ENCODE measurements around the gene TMEM179. TPM values are rescaled to one million over a fixed set of nuclear protein-coding genes. Genes with fewer than 3 reads are reported as not detected.

TMEM179 gene
- total RNA-seq, 6 donors from 2014 or later = not detected

GRCh38 chr14:104578321-104578720 is 26.3 kb downstream of the TMEM179 start:
- Histone ChIP-seq H3K27me3 (peaks cover 0 to 4% (median 0%) of the 10 kb centered on the region in 4 donors), H3K4me1 (peaks cover 0 to 15% (median 3%) of the 10 kb centered on the region in 4 donors), H3K27ac (no peak overlapping the region), H3K36me3 (no peaks in the 10 kb centered on the region), H3K4me3 (no peak overlapping the region), H3K9me3 (no peaks in the 10 kb centered on the region)
- ATAC-seq (ENCODE audit: low FRiP score in 2 of 2) (no peak), DNase-seq (no peak)
- TF ChIP-seq CTCF (IDR thresholded peaks at IDR 0.05) (no peak), EP300 (IDR thresholded peaks at IDR 0.05) (no peak), POLR2A (IDR thresholded peaks at IDR 0.05) (no peak), POLR2AphosphoS5 (IDR thresholded peaks at IDR 0.05) (no peak)
- 73% methylated on average over 11 of the region's 11 CpGs; no CpG with 5 or more reads in 1 of the 2 donors for WGBS, 2 donors

GRCh38 chr14:104577847-104578301 is 26.7 kb downstream of the TMEM179 start:
- no peak for DNase-seq
- Histone ChIP-seq H3K27me3 (peaks cover 0 to 4% (median 0%) of the 10 kb centered on the region in 4 donors), H3K27ac (no peak overlapping the region), H3K36me3 (no peaks in the 10 kb centered on the region), H3K9me3 (no peaks in the 10 kb centered on the region), H3K4me3 (no peak overlapping the region), H3K4me1 (peaks cover 0 to 15% (median 3%) of the 10 kb centered on the region in 4 donors)
- WGBS, 2 donors = 49 to 52% methylated on average over 14 to 18 of the region's 19 CpGs
- ATAC-seq (ENCODE audit: low FRiP score in 2 of 2) = no peak
- TF ChIP-seq CTCF (IDR thresholded peaks at IDR 0.05) (no peak), POLR2A (IDR thresholded peaks at IDR 0.05) (no peak), EP300 (IDR thresholded peaks at IDR 0.05) (no peak), POLR2AphosphoS5 (IDR thresholded peaks at IDR 0.05) (no peak)

- peaks cover 0 to 4% (median 0%) of the 10 kb centered on the region in 4 donors for H3K27me3 ChIP-seq
- WGBS, 2 donors = 75 to 77% methylated on average over 9 to 11 of the region's 12 CpGs
- no peak for ATAC-seq (ENCODE audit: low FRiP score in 2 of 2)
- no peak for DNase-seq
- H3K27ac ChIP-seq = no peak overlapping the region
- peaks cover 0 to 15% (median 1%) of the 10 kb centered on the region in 4 donors for H3K4me1 ChIP-seq
- H3K4me3 ChIP-seq = no peak overlapping the region
- no peaks in the 10 kb centered on the region for H3K36me3 ChIP-seq
- TF ChIP-seq POLR2AphosphoS5 (IDR thresholded peaks at IDR 0.05) (no peak), EP300 (IDR thresholded peaks at IDR 0.05) (no peak), POLR2A (IDR thresholded peaks at IDR 0.05) (no peak), CTCF (IDR thresholded peaks at IDR 0.05) (no peak)
- H3K9me3 ChIP-seq = no peaks in the 10 kb centered on the region
These were observed 27.1 kb downstream of the TMEM179 start for GRCh38 chr14:104577426-104577825.

GRCh38 chr14:104576970-104577332 is 27.6 kb downstream of the TMEM179 start:
- DNase-seq = no peak
- no peaks in the 10 kb centered on the region for H3K36me3 ChIP-seq
- no peak overlapping the region for H3K27ac ChIP-seq
- no peak for ATAC-seq (ENCODE audit: low FRiP score in 2 of 2)
- H3K4me3 ChIP-seq = no peak overlapping the region
- H3K9me3 ChIP-seq = no peaks in the 10 kb centered on the region
- peaks cover 0 to 4% (median under 1%) of the 10 kb centered on the region in 4 donors for H3K27me3 ChIP-seq
- 60% methylated on average over 8 of the region's 9 CpGs; no CpG with 5 or more reads in 1 of the 2 donors for WGBS, 2 donors
- peaks cover 0 to 10% (median 0%) of the 10 kb centered on the region in 4 donors for H3K4me1 ChIP-seq
- TF ChIP-seq EP300 (IDR thresholded peaks at IDR 0.05) (no peak), POLR2A (IDR thresholded peaks at IDR 0.05) (no peak), CTCF (IDR thresholded peaks at IDR 0.05) (no peak), POLR2AphosphoS5 (IDR thresholded peaks at IDR 0.05) (no peak)

Measured in upper lobe of left lung (tissue), 6 donors.